GM10266 (cell line): Measurements from ENCODE around the gene TNFRSF25.

Experiments used
- DNase-seq: peaks from one replicate; pipeline ENCODE4 v3.0.0; 2012; ENCODE audit errors: extremely low spot score
- CTCF ChIP-seq: IDR thresholded peaks from 2 replicates; pipeline ENCODE4 v1.5.1; 2012; ENCODE audit warnings: mild to moderate bottlenecking, low read depth; ENCODE audit not compliant: control insufficient read depth, insufficient read depth; ENCODE audit errors: missing control alignments

The TNFRSF25 gene

DNA sequence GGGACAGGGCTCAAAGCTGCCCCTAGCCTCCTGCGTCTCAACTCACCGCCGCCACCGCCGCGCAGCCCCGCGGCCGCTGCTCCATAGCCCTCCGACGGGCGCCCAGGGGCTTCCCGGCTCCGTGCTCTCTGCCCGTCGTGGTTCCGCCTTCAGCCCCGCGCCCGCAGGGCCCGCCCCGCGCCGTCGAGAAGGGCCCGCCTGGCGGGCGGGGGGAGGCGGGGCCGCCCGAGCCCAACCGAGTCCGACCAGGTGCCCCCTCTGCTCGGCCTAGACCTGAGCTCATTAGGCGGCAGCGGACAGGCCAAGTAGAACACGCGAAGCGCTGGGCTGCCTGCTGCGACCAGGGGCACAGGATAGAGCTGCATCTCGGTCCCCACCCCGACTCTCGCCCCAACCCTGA, at the start of gene TNFRSF25:
Gene TNFRSF25 (minus strand): TSS at position 151 of the 400 bp plus-strand sequence. CDS start 66 bp downstream, at position 85.
- DNase-seq: no peak
- TF ChIP-seq CTCF: no peak

GRCh38 chr1:6515771-6516170, 49.8 kb upstream of the TNFRSF25 start:
- no peak for DNase-seq
- TF ChIP-seq CTCF: no peak

DNA sequence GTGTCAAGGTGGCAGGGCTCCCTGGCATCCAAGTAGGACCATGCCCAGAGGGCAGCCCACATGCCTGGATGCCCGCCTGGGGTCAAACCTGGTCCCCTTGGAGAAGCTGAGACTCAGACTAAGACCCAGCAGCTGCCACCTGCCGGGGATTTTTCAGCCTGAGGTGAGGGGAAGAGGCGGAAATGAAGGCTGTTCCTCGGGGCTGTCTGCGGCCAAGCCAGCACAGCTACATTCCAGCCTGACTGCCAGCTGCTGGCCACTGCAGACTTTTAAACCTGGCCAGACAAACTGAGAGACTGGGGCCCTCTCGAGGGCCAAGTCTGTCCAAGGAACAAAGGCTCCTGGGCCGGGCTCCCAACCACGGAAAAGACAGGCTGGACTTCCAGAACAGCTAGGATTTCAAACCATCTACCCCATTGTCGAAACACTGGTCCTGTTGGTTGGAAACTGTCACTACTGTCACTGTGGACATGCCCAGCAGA, 47.4 kb upstream of the TNFRSF25 start:
- no peak for TF ChIP-seq CTCF
- DNase-seq: no peak

- DNase-seq: no peak
- no peak for TF ChIP-seq CTCF
Measured at GRCh38 chr1:6512908-6513280, 46.9 kb upstream of the TNFRSF25 start.

DNA sequence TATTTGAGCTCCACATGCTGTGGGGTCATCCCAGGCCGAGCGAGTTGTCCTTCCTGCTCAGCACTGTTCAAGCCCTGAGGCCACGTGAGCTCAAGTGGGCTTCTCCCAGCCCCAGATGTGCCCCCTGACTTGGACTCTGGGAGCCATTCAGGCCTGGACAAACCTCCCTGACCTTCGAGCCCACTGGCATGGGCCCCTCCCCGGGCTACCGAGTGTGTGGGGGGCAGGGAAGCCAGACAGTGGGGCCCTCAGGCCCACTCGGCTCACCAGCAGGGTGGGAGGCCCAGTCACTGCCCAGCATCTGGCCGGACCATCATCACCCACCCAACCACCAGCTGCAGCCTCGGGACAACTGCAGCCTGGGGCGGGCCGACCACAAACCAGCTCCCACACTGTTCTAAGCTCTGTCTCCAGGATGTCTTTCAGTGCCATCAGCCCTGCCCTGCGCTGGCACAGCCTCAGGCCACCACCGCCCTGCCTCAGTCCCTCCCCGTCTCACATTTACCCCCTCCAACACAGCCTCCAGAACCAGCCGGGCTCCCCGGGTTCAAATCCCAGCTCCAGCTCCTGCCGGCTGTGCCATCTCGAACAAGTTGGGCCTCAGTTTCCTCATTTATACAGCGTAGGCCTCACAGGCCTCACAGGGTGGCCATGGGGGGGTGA, 46.4 kb upstream of the TNFRSF25 start:
- no peak for DNase-seq
- TF ChIP-seq CTCF: no peak

DNA sequence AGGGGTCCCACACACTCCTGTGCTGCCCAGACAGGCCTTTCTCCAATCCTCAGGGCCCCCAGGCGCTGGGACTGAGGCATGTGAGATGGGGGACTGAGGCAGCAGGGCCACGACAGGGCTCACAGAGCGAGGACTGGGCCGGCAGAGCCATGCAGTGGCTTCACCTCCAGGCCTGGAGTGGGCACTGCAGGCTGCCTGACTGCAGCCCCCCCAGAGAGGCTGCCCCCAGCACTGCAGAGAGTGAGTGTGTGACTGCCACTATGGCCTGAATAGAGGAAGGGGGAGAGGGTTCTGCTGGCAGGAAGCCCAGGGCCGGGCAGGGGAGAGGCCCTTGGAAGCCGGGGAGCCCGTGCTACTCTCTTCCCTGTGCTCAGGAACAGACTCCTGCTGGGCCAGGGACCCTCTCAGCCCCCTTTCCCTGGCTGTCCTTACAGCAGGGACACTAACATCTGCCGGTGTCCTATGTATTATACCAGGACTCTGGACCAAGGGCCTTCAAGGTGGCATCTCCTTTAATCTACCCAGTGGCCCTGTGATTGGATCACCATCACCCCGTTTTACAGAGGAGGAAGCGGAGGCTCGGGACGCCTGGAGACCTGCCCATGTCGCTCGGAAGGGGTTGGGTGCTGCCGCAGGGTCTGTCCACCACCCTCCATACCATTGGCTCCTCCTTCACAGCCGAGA, 45.7 kb upstream of the TNFRSF25 start:
- no peak for DNase-seq
- no peak for TF ChIP-seq CTCF

DNA sequence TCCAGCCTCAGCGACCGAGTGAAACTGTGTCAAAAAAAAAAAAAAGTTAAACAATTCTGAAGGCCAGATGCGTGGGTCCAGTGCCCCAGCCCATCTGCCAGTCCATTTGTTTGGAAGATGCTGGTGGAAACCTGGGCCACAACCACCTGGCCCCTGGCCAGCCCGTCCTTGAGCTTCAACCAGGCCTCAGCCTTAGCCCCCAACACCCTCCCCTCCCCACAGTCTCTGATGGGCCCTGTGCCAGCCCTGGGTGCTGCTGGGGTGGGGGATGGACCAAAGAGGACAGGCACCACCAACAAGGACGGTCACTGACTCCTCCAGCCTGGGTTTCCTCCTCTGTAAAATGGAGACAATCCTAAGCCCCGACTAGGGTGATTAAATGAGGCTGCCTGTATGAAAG, 45.1 kb upstream of the TNFRSF25 start:
- no peak for DNase-seq
- TF ChIP-seq CTCF: no peak
